Measurements from ENCODE around the gene WDR45.

DNA sequence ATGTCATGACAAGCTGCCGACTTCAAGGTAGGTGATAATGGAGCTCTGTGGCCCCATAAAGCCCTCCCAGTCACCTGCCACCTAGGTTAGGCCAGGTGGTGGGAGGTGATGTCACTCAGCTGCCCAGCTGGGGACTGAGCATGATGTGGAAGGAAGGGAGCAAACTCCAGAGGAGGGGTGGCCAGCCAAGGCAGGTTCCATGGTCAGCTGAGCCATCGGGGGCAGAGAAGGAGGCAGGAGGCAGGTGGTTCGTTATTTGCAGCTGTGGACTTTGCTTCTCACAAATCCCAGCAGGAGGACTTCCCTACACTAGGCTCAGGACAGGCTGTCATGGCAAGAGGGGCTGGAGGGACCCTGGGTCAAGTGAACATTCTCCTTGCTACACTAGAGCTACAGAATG lies 18.8 kb downstream of the WDR45 start:
- TF ChIP-seq, protein P1, sequence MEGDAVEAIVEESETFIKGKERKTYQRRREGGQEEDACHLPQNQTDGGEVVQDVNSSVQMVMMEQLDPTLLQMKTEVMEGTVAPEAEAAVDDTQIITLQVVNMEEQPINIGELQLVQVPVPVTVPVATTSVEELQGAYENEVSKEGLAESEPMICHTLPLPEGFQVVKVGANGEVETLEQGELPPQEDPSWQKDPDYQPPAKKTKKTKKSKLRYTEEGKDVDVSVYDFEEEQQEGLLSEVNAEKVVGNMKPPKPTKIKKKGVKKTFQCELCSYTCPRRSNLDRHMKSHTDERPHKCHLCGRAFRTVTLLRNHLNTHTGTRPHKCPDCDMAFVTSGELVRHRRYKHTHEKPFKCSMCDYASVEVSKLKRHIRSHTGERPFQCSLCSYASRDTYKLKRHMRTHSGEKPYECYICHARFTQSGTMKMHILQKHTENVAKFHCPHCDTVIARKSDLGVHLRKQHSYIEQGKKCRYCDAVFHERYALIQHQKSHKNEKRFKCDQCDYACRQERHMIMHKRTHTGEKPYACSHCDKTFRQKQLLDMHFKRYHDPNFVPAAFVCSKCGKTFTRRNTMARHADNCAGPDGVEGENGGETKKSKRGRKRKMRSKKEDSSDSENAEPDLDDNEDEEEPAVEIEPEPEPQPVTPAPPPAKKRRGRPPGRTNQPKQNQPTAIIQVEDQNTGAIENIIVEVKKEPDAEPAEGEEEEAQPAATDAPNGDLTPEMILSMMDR (IDR thresholded peaks at IDR 0.05; ENCODE audit: poor library complexity, severe bottlenecking): no peak
- no peak for TF ChIP-seq SMC3 (conservative IDR thresholded peaks at IDR 0.05; ENCODE audit: poor library complexity)
- TF ChIP-seq EZH2 (IDR thresholded peaks at IDR 0.05; ENCODE audit: borderline replicate concordance, insufficient read depth, low read length, poor library complexity, severe bottlenecking): no peak
- no peak for TF ChIP-seq POLR2AphosphoS5 (IDR thresholded peaks at IDR 0.05)
- no peak for TF ChIP-seq EP300 (conservative IDR thresholded peaks at IDR 0.05; ENCODE audit: poor library complexity, severe bottlenecking)
- TF ChIP-seq MXI1 (conservative IDR thresholded peaks at IDR 0.05; ENCODE audit: poor library complexity, severe bottlenecking): no peak
- TF ChIP-seq, protein P2, sequence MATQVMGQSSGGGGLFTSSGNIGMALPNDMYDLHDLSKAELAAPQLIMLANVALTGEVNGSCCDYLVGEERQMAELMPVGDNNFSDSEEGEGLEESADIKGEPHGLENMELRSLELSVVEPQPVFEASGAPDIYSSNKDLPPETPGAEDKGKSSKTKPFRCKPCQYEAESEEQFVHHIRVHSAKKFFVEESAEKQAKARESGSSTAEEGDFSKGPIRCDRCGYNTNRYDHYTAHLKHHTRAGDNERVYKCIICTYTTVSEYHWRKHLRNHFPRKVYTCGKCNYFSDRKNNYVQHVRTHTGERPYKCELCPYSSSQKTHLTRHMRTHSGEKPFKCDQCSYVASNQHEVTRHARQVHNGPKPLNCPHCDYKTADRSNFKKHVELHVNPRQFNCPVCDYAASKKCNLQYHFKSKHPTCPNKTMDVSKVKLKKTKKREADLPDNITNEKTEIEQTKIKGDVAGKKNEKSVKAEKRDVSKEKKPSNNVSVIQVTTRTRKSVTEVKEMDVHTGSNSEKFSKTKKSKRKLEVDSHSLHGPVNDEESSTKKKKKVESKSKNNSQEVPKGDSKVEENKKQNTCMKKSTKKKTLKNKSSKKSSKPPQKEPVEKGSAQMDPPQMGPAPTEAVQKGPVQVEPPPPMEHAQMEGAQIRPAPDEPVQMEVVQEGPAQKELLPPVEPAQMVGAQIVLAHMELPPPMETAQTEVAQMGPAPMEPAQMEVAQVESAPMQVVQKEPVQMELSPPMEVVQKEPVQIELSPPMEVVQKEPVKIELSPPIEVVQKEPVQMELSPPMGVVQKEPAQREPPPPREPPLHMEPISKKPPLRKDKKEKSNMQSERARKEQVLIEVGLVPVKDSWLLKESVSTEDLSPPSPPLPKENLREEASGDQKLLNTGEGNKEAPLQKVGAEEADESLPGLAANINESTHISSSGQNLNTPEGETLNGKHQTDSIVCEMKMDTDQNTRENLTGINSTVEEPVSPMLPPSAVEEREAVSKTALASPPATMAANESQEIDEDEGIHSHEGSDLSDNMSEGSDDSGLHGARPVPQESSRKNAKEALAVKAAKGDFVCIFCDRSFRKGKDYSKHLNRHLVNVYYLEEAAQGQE (IDR thresholded peaks at IDR 0.05; ENCODE audit: borderline replicate concordance): no peak
